Testis (tissue), 2 donors: ENCODE results near the gene FAM90A1.
"Not testable (repeated sequence)": the region's sequence is repeated elsewhere in the genome, so short reads cannot be mapped to it uniquely, and the experiment has no call there.

Experiments
- CTCF ChIP-seq, 3 experiments: fragments of 450-650 bp in 2 of 3; fragments of 200-600 bp in 1 of 3; sonication (generic) in 1 of 3; IDR thresholded peaks; one replicate each; pipeline ENCODE4 v1.5.1; 2016 to 2019; ENCODE audit warnings: antibody characterized with exemption in 3 of 3, mild to moderate bottlenecking in 2 of 3, moderate library complexity in 1 of 3
- POLR2A ChIP-seq: fragments of 450-650 bp; IDR thresholded peaks from one replicate; pipeline ENCODE4 v1.6.1; 2017; ENCODE audit warnings: antibody characterized with exemption, mild to moderate bottlenecking, moderate library complexity

GRCh38 chr12:8227732-8228077 lies 287 bp upstream of the FAM90A1 start:
- not testable (repeated sequence) for TF ChIP-seq CTCF (IDR thresholded peaks at IDR 0.05); POLR2A
